SU-DHL-6 (cell line): ENCODE data around the gene LRRC74A.

Experiments
- H2AFZ ChIP-seq: fragments of 200-600 bp; sonication (generic); 2 replicates; pipeline ENCODE4 v1.6.1; 2014; ENCODE audit warnings: low read depth, mild to moderate bottlenecking, moderate library complexity, mixed read lengths, antibody characterized with exemption, low read length; ENCODE audit not compliant: severe bottlenecking
- H3F3A ChIP-seq: fragments of 200-600 bp; shearing (Covaris generic); 2 replicates; pipeline ENCODE4 v1.6.0; 2016; ENCODE audit warnings: antibody characterized with exemption, mild to moderate bottlenecking; ENCODE audit not compliant: insufficient read depth
- H3K27ac ChIP-seq: fragments of 200-600 bp; sonication (generic); 2 replicates; pipeline ENCODE4 v1.5.1; 2016; ENCODE audit warnings: low read depth, mild to moderate bottlenecking, low read length, moderate library complexity, mixed read lengths
- H3K27me3 ChIP-seq: fragments of 200-600 bp; sonication (generic), shearing (Covaris generic); 2 replicates; pipeline ENCODE4 v1.6.0; 2014; ENCODE audit warnings: mild to moderate bottlenecking, low read length
- H3K36me3 ChIP-seq: fragments of 200-600 bp; sonication (generic); 2 replicates; pipeline ENCODE4 v1.6.1; 2014; ENCODE audit warnings: mild to moderate bottlenecking, low read length, mixed read lengths
- H3K4me2 ChIP-seq: fragments of 300-600, 200-600 bp; shearing (Covaris generic), sonication (generic); 2 replicates; pipeline ENCODE4 v1.6.0; 2014; ENCODE audit warnings: low read length, low read depth, mild to moderate bottlenecking; ENCODE audit not compliant: poor library complexity, severe bottlenecking
- H3K4me3 ChIP-seq: fragments of 200-600 bp; sonication (generic); 2 replicates; pipeline ENCODE4 v1.5.1; 2014; ENCODE audit warnings: antibody characterized with exemption, low read length, mild to moderate bottlenecking, mixed read lengths; ENCODE audit not compliant: insufficient read depth, poor library complexity, severe bottlenecking
- H3K79me2 ChIP-seq: fragments of 200-600 bp; sonication (generic); 2 replicates; pipeline ENCODE4 v1.6.1; 2014; ENCODE audit warnings: mild to moderate bottlenecking, low read length, moderate library complexity; ENCODE audit not compliant: insufficient read depth
- H3K9ac ChIP-seq: fragments of 200-600 bp; sonication (generic); 2 replicates; pipeline ENCODE4 v1.7.0; 2014; ENCODE audit warnings: mild to moderate bottlenecking, low read length
- H3K9me2 ChIP-seq: fragments of 200-600 bp; sonication (generic); replicated peaks from 2 replicates; pipeline ENCODE4 v1.6.1; 2014; ENCODE audit warnings: low read length; ENCODE audit not compliant: insufficient read depth
- H3K9me3 ChIP-seq: fragments of 200-600 bp; sonication (generic); 2 replicates; pipeline ENCODE4 v1.6.1; 2014; ENCODE audit warnings: low read length, mixed read lengths; ENCODE audit not compliant: insufficient read depth
- H4K20me1 ChIP-seq: fragments of 200-600 bp; sonication (generic); 2 replicates; pipeline ENCODE4 v1.6.1; 2014; ENCODE audit warnings: low read depth, mild to moderate bottlenecking, antibody characterized with exemption, low read length, moderate library complexity, mixed read lengths
- CTCF ChIP-seq: fragments of 200-600 bp; sonication (generic); IDR thresholded peaks from one replicate; pipeline ENCODE4 v1.5.1; 2017; ENCODE audit warnings: antibody characterized with exemption, mild to moderate bottlenecking, low read length, moderate library complexity; ENCODE audit not compliant: insufficient read depth, poor library complexity, severe bottlenecking
- EZH2phosphoT487 ChIP-seq: fragments of 200-600 bp; sonication (generic), shearing (Covaris generic); conservative IDR thresholded peaks from 2 replicates; pipeline ENCODE4 v1.6.1; 2018; ENCODE audit warnings: mild to moderate bottlenecking, antibody characterized with exemption, low read length, moderate library complexity, mixed read lengths

The LRRC74A gene

GRCh38 chr14:76900682-76901081 is 74.5 kb downstream of the LRRC74A start:
- no peaks in the 10 kb centered on the region for H3K27me3 ChIP-seq
- H3K36me3 ChIP-seq, result no peaks in the 10 kb centered on the region
- no peak overlapping the region for H3K4me2 ChIP-seq
- H3K27ac ChIP-seq, result no peak overlapping the region
- H3F3A ChIP-seq, result no peaks in the 10 kb centered on the region
- H4K20me1 ChIP-seq, result no peaks in the 10 kb centered on the region
- no peaks in the 10 kb centered on the region for H3K9me3 ChIP-seq
- no peak overlapping the region for H2AFZ ChIP-seq
- H3K9ac ChIP-seq, result no peak overlapping the region
- no peak overlapping the region for H3K4me3 ChIP-seq
- no peaks in the 10 kb centered on the region for H3K9me2 ChIP-seq
- no peaks in the 10 kb centered on the region for H3K79me2 ChIP-seq
- TF ChIP-seq EZH2phosphoT487 (no peak), CTCF (no peak)

GRCh38 chr14:76901171-76902055 is 75.2 kb downstream of the LRRC74A start:
- Histone ChIP-seq H3K4me3 (no peak overlapping the region), H3K4me2 (no peak overlapping the region), H3K9ac (no peak overlapping the region), H3K79me2 (no peaks in the 10 kb centered on the region), H3K27me3 (no peaks in the 10 kb centered on the region), H3K36me3 (no peaks in the 10 kb centered on the region), H2AFZ (no peak overlapping the region), H3F3A (no peaks in the 10 kb centered on the region), H4K20me1 (no peaks in the 10 kb centered on the region), H3K27ac (no peak overlapping the region), H3K9me2 (no peaks in the 10 kb centered on the region), H3K9me3 (no peaks in the 10 kb centered on the region)
- no peak for TF ChIP-seq CTCF
- no peak for TF ChIP-seq EZH2phosphoT487

- TF ChIP-seq EZH2phosphoT487 (no peak), CTCF (no peak)
Observed at GRCh38 chr14:76902591-76902990, 76.4 kb downstream of the LRRC74A start.

More at GRCh38 chr14:76902591-76902990, 76.4 kb downstream of the LRRC74A start:
- no peaks in the 10 kb centered on the region for H3K27me3 ChIP-seq
- H2AFZ ChIP-seq, result no peak overlapping the region
- H3K9me3 ChIP-seq, result no peaks in the 10 kb centered on the region
- no peak overlapping the region for H3K9ac ChIP-seq
- no peak overlapping the region for H3K27ac ChIP-seq
- H3K4me2 ChIP-seq, result no peak overlapping the region
- no peaks in the 10 kb centered on the region for H3K36me3 ChIP-seq
- no peaks in the 10 kb centered on the region for H3K9me2 ChIP-seq
- no peaks in the 10 kb centered on the region for H3F3A ChIP-seq
- H4K20me1 ChIP-seq, result no peaks in the 10 kb centered on the region
- H3K4me3 ChIP-seq, result no peak overlapping the region
- no peaks in the 10 kb centered on the region for H3K79me2 ChIP-seq
